K562 (cell line): ENCODE results near the gene UNKL. TPM values are rescaled to one million over a fixed set of nuclear protein-coding genes. Genes with fewer than 3 reads are reported as not detected.
A peak's percentile ranks its signal among the peaks of the same experiment; 100 is the strongest.

ENCODE experiments used
- ASH1L ChIP-seq: fragments of 450-650 bp; IDR thresholded peaks from 2 replicates; pipeline ENCODE4 v1.6.1; 2018; ENCODE audit warnings: borderline replicate concordance, mild to moderate bottlenecking, low read depth; ENCODE audit not compliant: partially characterized antibody
- DIDO1 ChIP-seq: fragments of 450-650 bp; IDR thresholded peaks from 2 replicates; pipeline ENCODE4 v1.6.1; 2016; ENCODE audit warnings: low read depth, missing biosample characterization, missing genetic modification characterization
- ETS2 ChIP-seq: IDR thresholded peaks from 2 replicates; pipeline ENCODE4 v1.6.1; 2016; ENCODE audit warnings: borderline replicate concordance, missing genetic modification characterization, mild to moderate bottlenecking, moderate library complexity, missing compliant biosample characterization; ENCODE audit not compliant: poor library complexity, severe bottlenecking
- HSF4 ChIP-seq: fragments of 250-450 bp; sonication (Bioruptor Pico); IDR thresholded peaks from 2 replicates; pipeline ENCODE4 v2.1.2; 2022; ENCODE audit warnings: mild to moderate bottlenecking, moderate library complexity, borderline replicate concordance
- KLF13 ChIP-seq: fragments of 450-650 bp; IDR thresholded peaks from 2 replicates; pipeline ENCODE4 v1.6.1; 2016; ENCODE audit warnings: missing genetic modification characterization, low read depth, mild to moderate bottlenecking, missing compliant biosample characterization, moderate library complexity, borderline replicate concordance
- MAX ChIP-seq: sonication (generic); formaldehyde crosslinking; IDR thresholded peaks from 2 replicates; pipeline ENCODE4 v1.9.0; 2022; ENCODE audit warnings: mild to moderate bottlenecking, missing genetic modification reagents
- PHF20 ChIP-seq: fragments of 450-650 bp; IDR thresholded peaks from 2 replicates; pipeline ENCODE4 v1.6.1; 2018; ENCODE audit not compliant: partially characterized antibody
- RREB1 ChIP-seq: fragments of 250-450 bp; sonication (Bioruptor Pico); IDR thresholded peaks from 2 replicates; pipeline ENCODE4 v1.4.0; 2020
- ZNF407 ChIP-seq: fragments of 450-650 bp; IDR thresholded peaks from 2 replicates; pipeline ENCODE4 v1.6.1; 2016; ENCODE audit warnings: low read depth
- ZNF551 ChIP-seq: fragments of 250-450 bp; sonication (Bioruptor Pico); IDR thresholded peaks from 2 replicates; pipeline ENCODE4 v1.5.0; 2021; ENCODE audit warnings: mild to moderate bottlenecking, moderate library complexity
- ZNF695 ChIP-seq: fragments of 450-650 bp; formaldehyde crosslinking; IDR thresholded peaks from 2 replicates; pipeline ENCODE4 v1.4.0; 2020; ENCODE audit warnings: mild to moderate bottlenecking, moderate library complexity
- polyA plus RNA-seq, 8 experiments: library from polyadenylated mRNA; depleted of rRNA in 4 of 8; stranded (reverse) in 5 of 8; unstranded in 3 of 8; fragments of >200 nt; fragmentation: Nextera tagmentation in 2 of 8; fragmentation: Illumina TruSeq in 1 of 8; extraction: Ambion mirVana in 2 of 8; extraction: Trizol in 1 of 8; gene quantifications; 2 replicates each; pipeline versions ENCODE4 v1.2.1 to v1.2.3, GENCODE V29; 2011 to 2014; ENCODE audit warnings: inconsistent platforms in 1 of 8, missing spikeins in 1 of 8
- total RNA-seq, 7 experiments: library from RNA; depleted of rRNA in 6 of 7; stranded (reverse); fragments of >200 nt in 6 of 7; fragmentation: Illumina TruSeq in 2 of 7; extraction: Trizol in 2 of 7; gene quantifications; 2 replicates each; pipeline versions ENCODE4 v1.2.1 to v1.2.3, GENCODE V29; 2011 to 2021; ENCODE audit warnings: low replicate concordance in 1 of 7

The UNKL gene
- total and polyA plus RNA-seq, 9 of the 15 experiments (the other 6 are each of a cell fraction or from before 2014, with no cell fraction given): 0.37 to 30.2 (median 5.1) TPM

- TF ChIP-seq MAX: peak; percentile 44; the same call in 1 of the 2 replicates
- no peak for TF ChIP-seq ASH1L
- no peak for TF ChIP-seq KLF13 (tag)
- no peak for TF ChIP-seq RREB1 (CRISPR knock-in tag)
- no peak for TF ChIP-seq ZNF551 (CRISPR knock-in tag)
- TF ChIP-seq ZNF407: no peak
- no peak for TF ChIP-seq DIDO1 (tag)
- TF ChIP-seq ETS2 (tag): peak; percentile 43
- no peak for TF ChIP-seq HSF4 (CRISPR knock-in tag)
- TF ChIP-seq PHF20: no peak
- no peak for TF ChIP-seq ZNF695
Observed at GRCh38 chr16:1331712-1332617, 82.5 kb downstream of the UNKL start (continued).
